Measurements from ENCODE around the gene KCNJ15.

- TF ChIP-seq CTCF (IDR thresholded peaks at IDR 0.05; ENCODE audit: low read depth, low read length) (no peak), POLR2A (IDR thresholded peaks at IDR 0.05; ENCODE audit: extremely low read depth, insufficient read length) (no peak), MAX (IDR thresholded peaks at IDR 0.05; ENCODE audit: low read depth, low read length) (no peak), MYC (IDR thresholded peaks at IDR 0.05; ENCODE audit: low read depth, low read length) (no peak)
These were observed 95.2 kb downstream of the KCNJ15 start for GRCh38 chr21:38351961-38352521.

All from NB4 (cell line).